GM19043 (cell line): Measurements from ENCODE around the gene CASP8.
A peak's percentile ranks its signal among the peaks of the same experiment; 100 is the strongest.
"Not testable (repeated sequence)": the region's sequence is repeated elsewhere in the genome, so short reads cannot be mapped to it uniquely, and the experiment has no call there.

Experiments
- ATAC-seq: cut with Tn5 transposase; IDR thresholded peaks from one replicate; pipeline ENCODE4 v1.9.1; 2021; ENCODE audit warnings: low read depth; ENCODE audit not compliant: unreplicated experiment

Gene CASP8

DNA sequence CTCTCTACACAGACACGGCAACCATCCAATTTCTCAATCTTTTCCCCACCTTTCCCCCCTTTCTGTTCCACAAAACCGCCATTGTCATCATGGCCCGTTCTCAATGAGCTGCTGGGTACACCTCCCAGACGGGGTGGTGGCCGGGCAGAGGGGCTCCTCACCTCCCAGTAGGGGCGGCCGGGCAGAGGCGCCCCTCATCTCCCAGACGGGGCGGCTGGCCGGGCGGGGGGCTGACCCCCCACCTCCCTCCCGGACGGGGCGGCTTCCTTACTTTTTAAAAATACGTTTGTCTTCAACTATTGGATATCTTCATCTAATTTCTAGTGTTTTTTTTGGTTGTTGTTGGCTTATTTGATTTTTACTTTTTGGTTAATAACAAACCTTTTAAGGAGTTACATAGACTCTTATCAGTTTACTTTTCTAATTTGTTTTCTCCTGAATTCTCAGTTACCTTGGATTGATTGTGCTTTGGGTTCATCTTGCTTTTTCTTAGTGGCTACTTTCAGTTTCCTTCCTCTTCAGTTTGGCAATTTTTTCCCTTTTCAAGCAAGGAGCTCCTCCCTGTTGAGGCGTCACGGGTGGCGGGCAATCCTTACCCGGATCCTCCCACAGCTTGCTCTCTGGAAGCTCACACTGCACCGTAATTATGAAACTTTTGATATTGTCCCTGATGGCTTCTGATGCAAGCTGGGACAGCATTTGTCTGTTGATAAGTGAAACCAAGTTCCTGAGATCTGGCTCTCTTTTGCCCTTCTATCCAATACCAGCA is 21.0 kb upstream of the CASP8 start:
- not testable (repeated sequence) for ATAC-seq

DNA sequence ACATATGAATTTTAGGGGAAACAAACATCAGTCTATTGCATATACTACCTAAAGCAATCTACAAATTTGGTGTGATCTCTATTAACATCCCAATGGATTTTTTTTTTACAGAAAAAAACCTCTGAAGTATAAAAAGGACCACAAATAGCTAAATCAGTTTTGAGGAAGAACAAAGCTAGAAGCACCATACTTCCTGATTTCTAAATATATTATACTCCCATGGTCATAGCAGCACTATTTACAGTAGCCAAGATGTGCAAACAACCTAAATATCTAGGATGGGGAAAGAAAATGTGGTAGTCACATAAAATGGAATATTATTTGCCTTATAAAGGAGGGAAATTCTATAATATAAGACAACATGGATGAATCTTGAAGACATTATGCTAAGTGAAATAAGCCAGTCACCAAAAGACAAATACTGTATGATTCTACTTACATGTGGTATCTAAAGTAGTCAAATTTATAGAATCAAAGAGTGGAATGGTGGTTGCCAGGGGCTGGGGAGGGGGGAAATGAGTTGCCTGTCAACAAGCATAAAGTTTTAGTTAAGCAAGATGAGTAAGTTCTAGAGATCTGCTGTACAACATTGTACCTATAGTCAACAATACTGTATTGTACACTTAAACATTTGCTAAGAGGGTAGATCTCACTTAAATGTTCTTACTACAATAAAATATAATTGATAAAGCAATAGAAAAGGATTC is 17.6 kb upstream of the CASP8 start:
- no peak for ATAC-seq

DNA sequence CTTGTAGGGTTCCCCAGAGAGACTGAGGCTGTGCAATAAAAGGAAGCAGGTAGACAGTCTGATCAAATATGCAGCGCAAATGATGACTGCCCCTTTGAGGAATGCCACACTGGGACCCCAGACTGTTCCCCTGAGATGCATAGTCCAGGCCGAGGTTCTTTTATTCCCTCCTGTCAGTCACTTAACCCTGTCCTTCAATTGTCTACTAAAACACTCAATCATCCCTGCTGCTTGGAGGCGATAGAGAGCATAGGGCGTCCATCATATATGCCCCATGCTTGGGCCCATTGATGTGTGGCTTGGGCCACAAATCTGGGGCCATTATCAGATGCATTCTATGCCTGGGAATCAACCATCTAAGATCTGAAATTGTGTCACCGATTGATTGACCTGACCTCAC is 15.5 kb upstream of the CASP8 start:
- no peak for ATAC-seq

DNA sequence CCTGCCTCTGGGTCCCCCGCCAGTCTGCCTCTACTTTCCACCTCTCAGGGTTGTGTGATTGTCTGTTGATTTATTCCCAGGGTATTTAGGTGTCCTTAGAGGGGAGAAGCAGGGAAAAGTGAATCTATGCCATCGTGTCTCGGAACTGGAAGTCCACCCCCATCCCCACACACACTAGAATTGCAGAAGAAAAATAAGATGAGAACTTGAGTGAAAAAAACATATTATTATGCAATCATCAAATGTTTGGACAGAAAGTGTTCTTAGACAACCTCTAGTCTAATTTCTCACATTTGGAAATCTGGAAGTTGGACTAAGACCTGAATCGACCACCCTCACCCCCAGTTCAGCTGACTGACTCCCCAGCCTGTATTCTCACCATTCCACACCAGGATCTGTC is 14.1 kb upstream of the CASP8 start:
- no peak for ATAC-seq

DNA sequence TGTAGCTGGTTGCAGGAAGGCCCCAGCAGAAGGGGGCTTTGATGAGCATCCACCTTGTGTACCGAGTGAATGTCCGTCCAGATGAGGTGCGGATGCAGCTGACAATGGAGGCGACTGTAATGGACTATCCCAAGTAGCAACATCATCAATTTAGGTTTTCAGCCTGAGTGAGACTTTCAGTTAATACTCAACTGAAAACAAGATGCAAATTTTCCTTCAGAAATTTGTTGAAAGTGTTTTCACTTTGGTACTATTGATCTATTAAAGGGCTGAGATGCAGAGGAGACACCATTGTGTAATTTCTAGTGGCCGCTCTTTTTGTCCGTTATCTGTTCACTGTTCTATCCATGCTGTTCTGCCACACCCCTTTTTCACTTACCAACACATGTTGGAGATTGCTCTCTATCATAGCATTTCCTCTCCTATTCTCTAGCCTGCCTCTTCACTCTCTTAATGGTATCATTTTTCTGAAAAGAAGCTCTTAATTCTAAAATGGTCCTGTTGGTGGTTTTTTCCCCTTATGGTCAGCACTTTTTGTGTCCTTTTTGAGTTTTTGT is 12.0 kb upstream of the CASP8 start:
- no peak for ATAC-seq

DNA sequence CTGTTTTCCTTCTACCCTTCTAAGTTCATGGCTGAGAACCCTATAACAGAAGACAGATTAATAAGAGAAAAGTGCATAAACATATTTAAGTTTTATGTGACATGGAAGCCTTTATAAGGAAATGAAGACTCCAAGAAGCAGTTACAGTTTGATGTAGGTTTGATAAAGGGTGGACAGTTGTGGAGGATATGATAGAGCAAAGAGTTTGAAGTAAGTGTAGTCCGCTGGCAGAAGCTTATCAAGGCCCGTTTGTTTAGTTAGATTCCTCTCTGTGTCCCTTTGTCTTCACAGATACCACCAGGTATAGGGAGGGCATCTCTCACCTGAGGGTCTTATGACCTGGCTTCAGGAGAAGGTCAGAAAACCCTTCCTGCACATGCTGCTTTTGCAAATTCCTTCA is 10.4 kb upstream of the CASP8 start:
- ATAC-seq, result no peak

DNA sequence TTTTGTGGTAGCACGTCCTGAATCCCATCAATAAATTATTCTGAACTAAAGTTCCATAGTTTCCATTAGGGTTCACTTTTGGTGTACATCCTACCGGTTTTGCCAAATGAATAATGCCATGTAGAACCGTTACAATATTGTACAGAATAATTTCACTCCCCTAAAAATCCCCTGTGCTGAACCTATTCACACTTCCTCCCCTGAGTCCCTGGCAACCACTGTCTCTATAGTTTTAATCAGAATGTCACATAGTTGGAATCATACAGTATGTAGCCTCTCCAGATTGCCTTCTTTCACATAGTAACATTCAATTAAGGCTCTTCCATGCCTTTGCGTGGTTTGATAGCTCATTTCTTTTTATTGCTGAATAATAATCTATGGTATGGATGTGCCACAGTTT is 9.6 kb upstream of the CASP8 start:
- no peak for ATAC-seq

DNA sequence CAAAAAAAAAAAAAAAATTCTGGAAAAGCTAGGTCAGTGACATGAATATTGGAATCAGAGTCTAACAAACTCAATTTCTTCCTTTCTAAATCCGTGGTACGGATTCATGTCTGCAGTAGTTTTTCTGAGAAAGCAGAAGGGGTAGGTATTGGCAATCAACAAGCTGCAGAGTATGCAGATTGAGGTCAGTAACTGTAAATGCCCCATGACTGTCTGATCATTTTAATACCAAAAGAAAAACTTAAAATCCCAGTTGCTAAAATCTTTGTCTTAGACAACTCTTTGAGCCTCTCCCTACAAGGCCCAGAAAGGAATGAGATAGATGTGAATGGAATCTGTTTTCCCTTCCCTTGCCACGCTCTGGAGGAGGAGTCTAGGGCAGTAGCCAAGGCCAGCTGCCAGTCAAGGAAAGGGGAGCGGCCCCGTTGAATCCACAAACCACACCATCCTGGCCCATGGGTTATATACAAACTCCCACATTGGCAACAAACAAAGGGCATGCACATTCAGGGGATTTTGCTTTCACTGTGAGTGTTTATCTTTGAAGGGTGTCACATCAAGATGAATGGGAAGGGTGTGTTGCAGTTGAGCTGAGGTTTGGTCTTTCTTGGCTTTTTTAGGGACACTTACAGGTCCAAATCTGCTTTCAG is 6.1 kb upstream of the CASP8 start:
- no peak for ATAC-seq

DNA sequence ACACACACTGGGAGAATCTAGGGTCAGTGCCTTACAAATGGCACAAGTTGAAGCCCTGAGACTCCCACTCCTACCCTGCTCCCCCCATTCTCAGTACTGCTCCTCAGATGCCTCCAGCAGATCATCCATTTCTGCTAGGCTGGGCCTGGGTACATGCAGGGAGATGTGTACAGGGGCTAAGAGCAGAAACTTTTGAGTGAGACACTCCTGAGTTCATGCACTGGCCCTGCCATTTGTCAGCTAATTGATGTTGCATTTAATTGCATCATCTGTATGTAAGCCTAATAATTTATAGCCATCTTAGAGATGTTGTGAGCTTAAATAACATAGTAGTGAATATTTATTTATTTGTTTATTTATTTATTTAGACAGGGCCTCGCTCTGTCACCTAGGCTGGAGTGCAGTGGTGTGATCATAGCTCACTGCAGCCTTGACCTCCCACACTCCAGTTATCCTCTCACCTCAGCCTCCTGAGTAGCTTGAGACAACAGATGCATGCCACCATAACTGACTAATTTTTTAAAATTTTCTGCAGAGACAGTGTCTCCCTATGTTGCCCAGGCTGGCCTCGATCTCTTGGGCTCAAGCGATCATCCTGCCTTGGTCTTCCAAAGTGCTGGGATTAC is 4.8 kb upstream of the CASP8 start:
- ATAC-seq, result no peak

DNA sequence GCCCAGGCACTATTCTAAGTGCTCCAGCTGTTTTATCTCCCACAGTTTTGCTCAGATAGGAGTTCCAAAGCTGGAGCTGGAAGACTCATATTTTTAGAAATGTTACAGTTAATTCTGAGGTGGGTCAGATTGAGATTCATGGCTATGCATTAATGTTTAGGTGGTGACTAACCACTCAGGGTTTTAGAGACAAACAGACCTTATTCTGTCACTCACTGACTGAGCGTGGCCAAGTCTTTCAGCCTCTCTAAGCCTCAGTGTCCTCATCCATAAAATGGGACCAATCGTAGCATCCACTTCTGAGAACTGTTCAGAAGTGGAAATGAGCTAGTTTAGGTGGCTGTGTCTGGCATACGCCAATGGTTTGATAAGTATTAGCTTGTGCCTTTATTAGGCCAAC is 4.3 kb upstream of the CASP8 start:
- no peak for ATAC-seq

DNA sequence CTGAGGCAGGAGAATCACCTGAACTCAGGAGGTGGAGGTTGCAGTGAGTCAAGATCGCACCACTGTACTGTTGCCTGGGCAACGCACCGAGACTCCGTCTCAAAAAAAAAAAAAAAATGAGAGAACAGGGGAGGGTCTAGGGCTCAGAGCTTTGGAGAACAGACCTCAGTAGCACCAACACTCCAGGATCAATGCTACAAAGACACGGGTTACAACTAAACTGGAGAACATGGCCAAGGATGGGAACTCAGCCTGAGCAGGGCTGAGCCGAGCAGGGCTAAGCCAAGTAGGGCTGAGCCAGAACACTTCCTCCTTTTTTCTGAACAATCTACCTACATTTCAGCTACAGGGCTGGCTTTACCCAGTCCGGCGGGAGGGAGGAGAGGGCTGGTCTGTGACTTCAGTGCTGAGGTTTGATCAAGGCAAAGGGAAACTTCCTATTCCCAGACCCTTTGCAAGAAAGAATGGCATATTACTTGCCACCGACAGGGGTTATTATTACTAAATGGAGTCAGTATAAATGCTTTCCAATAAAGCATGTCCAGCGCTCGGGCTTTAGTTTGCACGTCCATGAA is 2.9 kb upstream of the CASP8 start:
- peak; percentile 34 for ATAC-seq

DNA sequence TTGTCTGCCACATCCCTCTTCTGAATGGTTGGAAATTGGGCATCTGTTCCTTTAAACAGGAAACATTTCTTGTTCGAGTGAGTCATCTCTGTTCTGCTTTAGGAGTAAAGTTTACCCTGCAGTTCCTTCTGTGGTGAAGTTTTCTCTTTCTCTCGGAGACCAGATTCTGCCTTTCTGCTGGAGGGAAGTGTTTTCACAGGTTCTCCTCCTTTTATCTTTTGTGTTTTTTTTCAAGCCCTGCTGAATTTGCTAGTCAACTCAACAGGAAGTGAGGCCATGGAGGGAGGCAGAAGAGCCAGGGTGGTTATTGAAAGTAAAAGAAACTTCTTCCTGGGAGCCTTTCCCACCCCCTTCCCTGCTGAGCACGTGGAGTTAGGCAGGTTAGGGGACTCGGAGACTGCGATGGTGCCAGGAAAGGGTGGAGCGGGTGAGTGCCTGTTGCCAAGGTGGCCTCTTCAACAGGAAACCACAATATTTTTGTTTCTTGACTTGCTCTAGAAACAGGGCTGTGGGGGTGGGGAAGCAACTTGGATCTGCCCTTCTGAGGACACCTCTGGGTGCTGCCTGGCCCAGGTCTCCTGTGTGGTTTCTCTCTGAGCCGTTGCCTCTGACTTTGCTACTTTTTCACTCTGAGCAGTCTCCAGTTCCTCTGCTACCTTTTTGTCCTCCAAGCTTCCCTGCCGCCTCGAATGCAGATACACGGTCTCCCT is 2.2 kb upstream of the CASP8 start:
- ATAC-seq, result peak; percentile 56

DNA sequence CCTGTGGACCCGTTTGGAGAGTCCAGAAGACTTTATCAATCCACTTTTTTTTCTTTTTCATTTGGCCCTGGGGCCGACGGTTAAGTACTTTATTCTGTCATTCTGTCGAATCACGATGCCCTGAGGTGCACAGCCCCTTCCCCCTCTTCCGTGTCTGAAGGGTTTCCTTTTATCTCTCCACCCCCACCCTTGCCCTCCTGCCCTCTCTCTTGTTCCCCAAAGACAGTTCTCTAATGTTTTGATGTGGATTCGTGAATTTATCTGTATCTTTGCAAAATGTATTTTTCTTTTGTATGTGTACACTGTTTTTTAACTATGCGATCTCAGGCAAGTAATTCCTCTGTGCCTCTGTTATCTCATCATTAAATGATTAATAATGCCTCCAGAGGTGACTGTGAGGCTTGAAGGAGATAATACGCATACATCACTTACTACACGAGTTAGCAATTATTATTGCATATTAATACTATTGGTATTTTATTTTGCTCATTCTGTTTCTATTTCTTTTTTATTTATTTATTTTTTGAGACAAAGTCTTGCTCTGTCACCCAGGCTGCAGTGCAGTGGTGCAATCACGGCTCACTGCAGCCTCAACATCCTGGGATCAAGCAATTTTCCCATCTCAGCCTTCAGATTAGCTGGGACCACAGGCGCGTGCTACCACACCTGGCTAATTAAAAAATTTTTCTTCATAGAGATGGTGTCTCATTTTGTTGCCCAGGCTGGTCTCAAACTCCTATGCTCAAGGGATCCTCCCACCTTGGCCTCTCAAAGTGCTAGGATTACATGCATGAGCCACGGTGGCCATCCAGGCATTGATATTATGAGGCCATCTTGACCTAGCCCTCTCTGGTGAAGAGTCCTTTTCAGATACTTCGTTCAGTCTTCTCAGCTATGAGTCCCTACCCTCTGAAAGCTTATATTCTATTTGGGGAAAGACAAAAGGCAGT is 1.4 kb upstream of the CASP8 start:
- ATAC-seq, result peak; percentile 1

DNA sequence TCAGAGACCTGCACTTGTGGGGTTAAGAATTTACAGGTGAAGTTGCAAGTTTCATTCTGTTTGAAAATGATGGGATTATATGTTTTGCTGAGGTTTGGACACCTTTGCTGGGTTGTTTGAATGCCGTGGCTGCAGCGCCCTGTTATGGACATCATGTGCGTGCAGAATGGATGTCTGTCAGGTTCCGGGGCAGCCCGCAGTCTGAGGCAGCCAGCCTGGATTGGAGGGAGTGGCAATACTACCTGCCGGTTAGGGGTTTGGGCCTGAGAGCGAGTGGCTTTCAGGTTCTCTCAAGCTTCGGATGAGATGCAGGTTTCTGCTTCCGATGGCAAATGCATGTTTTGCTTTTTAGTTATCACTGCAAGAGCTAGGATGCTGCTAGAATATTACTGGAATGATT is 1.1 kb downstream of the CASP8 start:
- no peak for ATAC-seq

DNA sequence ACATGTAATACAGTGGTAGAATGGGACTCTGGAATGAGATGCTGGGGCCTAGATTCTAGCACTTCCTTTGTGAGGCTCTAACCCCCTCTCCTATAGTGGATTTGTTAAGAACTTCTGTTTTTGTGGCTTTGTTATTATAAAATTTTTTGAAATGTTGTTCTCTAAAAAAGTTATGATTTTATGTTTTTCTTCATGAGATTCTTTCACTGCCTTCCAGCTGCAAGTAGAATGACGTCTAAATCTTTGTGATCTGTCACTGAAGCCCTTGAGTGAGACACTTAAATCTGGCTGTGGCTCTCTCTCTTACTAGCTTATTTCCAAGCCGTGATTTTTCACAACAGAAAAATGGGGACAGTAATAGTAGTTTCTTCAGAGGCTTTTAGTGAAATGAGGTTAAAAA is 1.6 kb downstream of the CASP8 start:
- no peak for ATAC-seq

DNA sequence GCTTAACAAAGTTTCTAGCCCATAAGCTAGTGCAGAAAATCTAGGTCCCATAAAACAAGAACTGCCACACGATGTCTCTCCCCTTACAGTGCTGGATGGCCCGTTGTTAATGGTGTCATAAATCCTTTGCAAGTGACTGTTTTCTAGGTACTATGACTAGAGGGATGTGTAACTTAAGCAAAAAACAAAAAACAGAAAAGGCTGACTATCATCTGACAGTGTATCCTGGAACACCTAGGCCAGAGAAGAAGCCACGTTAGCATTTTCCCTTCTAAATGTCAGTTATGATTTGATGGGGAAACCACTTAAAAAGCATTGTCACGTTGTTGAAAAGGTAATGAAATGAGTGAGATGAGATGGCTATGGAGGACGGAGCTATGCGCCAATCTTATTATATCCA is 2.4 kb downstream of the CASP8 start:
- no peak for ATAC-seq

DNA sequence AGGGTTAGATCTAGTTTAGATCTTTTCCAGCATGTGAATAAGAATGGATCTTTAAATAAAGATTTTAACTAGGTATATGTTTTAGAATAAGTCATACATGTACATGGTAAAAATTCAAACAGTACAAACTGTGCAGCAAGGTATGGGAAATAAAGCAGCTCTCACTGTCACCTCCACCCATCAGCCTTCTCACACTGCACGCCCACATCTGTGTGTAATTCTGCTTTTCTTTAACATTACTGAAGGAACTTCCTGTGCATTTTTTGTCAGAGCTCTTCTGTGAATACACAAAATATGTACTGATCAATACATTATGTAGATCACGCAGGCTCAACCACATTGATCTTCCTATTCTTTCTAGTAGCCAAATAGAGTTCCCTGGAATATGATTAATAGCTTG is 3.4 kb downstream of the CASP8 start:
- no peak for ATAC-seq

DNA sequence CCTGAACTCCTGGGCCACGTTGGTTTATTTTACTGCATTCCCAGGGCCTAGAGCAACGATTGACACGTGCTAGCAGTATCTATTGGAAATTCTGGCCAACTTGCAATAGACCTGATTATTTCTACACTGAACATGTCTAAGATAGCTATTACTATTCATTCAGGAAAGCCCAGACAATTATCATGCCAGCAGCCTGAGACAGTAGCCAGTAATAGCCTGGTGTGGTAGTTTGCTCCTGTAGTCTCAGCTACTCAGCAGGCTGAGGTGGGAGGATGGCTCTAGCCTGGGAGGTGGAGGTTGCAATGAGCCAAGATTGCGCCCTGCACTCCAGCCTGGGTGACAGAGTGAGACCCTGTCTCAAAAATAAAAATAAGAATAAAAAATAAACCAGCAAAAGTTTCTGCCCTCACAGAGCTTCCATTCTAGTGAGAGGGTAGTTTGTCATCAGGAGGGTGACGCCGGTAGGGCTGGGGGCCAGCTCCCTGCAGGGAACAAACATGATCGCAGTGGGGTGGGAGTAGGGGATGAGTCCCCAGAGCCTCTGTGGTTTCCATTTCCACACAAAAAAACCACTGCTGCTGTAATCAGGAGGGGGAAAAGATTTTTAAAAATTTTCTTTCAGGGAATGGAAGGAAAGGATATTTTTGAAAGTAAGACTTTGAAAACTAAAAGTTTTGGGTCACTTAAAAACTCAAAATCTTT is 4.3 kb downstream of the CASP8 start:
- ATAC-seq, result no peak
